Large intestine (tissue), 3 donors: ENCODE data around the gene ADGRE2. TPM values are rescaled to one million over a fixed set of nuclear protein-coding genes. Genes with fewer than 3 reads are reported as not detected.
"Not testable (repeated sequence)": the region's sequence is repeated elsewhere in the genome, so short reads cannot be mapped to it uniquely, and the experiment has no call there.

Experiments
- DNase-seq, 2 donors: peaks; one replicate each; pipeline versions ENCODE4 v3.0.0 to v3.0.0-alpha.2; 2013
- H3K27ac ChIP-seq: one replicate; pipeline ENCODE4 v1.5.1; 2013; ENCODE audit warnings: low read length
- H3K27me3 ChIP-seq: 2 replicates; pipeline ENCODE4 v1.6.1; 2013; ENCODE audit warnings: low read length; ENCODE audit not compliant: control insufficient read depth, insufficient read depth
- H3K36me3 ChIP-seq: 2 replicates; pipeline ENCODE4 v1.6.1; 2013; ENCODE audit warnings: low read length; ENCODE audit not compliant: control insufficient read depth, insufficient read depth
- H3K4me1 ChIP-seq: one replicate; pipeline ENCODE4 v1.6.1; 2013; ENCODE audit warnings: low read length; ENCODE audit not compliant: control insufficient read depth, insufficient read depth
- H3K4me3 ChIP-seq: one replicate; pipeline ENCODE4 v1.5.1; 2013; ENCODE audit warnings: low read length
- H3K9me3 ChIP-seq: one replicate; pipeline ENCODE4 v1.6.1; 2013; ENCODE audit warnings: mild to moderate bottlenecking, low read depth, low read length, moderate library complexity; ENCODE audit not compliant: control insufficient read depth
- whole genome bisulfite sequencing: methylation state at CpG from one replicate; pipeline ENCODE4 v1.1.5; 2013; ENCODE audit warnings: low lambda C conversion rate; ENCODE audit not compliant: insufficient coverage; 5-methylcytosine and 5-hydroxymethylcytosine counted together
- polyA plus RNA-seq: library from polyadenylated mRNA; unstranded; fragments of 120-200 nt; gene quantifications from one replicate; pipeline ENCODE4 v1.2.1, GENCODE V29; 2013

The ADGRE2 gene
- polyA plus RNA-seq, 1 donor = 1.2 TPM

DNA sequence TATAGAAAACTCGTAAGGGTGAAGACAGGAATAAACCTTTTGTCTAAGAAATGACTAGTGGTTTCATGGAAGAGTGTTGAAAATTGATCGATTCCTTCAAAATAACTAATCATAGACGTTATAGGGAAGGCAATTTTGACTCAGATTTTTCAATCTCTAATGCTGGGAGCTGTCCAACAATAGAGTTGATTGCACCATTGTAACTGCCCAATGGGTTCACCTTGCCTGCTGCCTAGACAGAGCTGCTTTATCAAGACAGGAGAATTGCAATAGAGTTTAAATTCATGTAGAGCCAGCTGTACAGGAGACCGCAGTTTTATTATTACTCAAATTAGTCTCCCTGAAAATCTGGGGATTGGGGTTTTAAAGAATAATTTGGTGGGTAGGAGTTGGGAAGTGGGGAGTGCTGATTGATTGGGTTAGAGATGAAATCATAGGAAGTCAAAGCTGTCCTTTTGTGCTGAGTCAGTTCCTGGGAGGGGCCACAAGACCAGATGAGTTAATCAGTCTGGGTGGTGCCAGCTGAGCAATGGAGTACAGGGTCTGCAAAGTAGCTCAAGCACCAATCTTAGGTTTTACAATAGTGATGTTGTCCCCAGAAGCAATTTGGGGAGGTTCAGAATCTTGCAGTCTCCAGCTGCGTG lies 16.8 kb upstream of the ADGRE2 start:
- Histone ChIP-seq H3K4me1 (no peaks in the 10 kb centered on the region), H3K27me3 (no peaks in the 10 kb centered on the region), H3K9me3 (no peaks in the 10 kb centered on the region), H3K27ac (no peak overlapping the region), H3K36me3 (no peaks in the 10 kb centered on the region), H3K4me3 (no peak overlapping the region)
- no peak for DNase-seq
- WGBS = no CpG with 5 or more reads among the region's 5 CpGs

DNA sequence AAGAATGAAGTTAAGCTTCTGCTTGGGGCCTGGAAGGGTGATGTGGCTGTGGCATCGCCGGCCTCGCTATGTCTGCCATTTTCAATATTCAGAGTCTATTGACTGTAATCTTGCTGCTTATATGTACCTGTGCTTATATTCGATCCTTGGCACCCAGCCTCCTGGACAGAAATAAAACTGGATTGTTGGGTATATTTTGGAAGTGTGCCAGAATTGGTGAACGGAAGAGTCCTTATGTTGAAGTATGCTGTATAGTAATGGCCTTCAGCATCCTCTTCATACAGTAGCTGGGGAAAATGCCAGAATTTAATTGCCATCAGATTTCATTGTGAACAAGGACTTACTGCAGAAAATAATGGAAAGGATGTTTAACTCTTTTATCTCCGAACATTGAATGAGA lies 13.9 kb upstream of the ADGRE2 start:
- H3K27ac ChIP-seq, H3K36me3 ChIP-seq, DNase-seq, H3K4me1 ChIP-seq, H3K9me3 ChIP-seq, H3K27me3 ChIP-seq, H3K4me3 ChIP-seq: not testable (repeated sequence)
- 100% methylated on average over 1 of the region's 6 CpGs for WGBS

DNA sequence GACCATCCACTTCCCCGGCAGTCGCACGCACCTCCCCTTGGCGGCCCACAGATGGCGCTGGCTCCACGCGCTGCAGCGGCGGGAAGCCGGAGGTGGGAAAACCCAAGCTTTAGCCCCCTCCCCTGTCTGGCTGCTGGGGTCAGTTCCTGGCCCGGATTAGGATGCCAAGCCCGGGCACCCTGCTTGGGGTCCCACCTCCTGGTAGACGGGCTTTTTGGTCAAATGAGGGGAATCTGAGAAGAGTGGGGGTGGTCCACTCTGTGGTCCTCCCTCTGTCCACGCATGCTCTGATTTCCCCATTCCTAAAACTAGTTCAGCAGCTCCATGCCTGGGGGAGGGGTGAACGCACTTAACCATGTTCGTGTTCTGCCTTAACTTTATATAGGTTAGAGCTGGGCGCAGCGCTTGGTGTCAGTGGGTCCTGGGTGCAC lies 8.1 kb upstream of the ADGRE2 start:
- H3K27ac ChIP-seq = no peak overlapping the region
- no peak overlapping the region for H3K4me3 ChIP-seq
- no CpG with 5 or more reads among the region's 18 CpGs for WGBS
- H3K4me1 ChIP-seq = no peaks in the 10 kb centered on the region
- H3K9me3 ChIP-seq = no peaks in the 10 kb centered on the region
- peak in 1 of 2 donors; percentile 3 for DNase-seq
- H3K27me3 ChIP-seq = no peaks in the 10 kb centered on the region
- H3K36me3 ChIP-seq = no peaks in the 10 kb centered on the region

DNA sequence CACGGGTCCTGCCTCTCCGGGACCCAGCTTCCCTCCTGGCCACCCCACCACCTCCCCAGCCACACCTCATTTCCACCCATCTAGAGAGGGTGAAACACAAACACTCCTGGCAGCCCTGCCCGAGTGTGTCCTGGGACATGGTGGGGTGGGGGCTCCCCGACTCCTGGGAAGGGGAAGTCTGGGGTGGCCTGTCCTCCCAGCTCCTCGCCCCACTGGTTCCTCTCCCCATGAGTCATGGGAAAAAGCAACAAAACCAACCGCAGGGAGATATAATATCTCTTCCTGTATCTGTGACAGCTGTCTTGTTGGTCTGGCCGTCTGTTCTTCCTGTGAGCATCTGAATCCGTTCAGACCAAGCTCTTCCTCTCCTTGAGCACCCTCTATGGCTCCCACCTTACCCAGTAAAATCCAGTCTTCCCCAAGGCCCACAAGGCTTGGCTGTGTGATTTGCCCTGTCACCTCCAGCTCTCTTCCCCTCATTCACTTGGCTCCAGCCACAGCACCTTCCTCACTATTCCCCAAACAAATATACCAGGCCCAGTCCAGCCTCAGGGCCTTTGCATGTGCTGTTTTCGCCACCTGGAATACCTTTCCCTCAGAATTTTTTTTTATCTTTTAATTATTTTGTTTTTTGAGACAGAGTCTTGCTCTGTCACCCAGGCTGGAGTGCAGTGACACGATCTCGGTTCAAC lies 6.9 kb upstream of the ADGRE2 start:
- H3K4me3 ChIP-seq, H3K4me1 ChIP-seq, H3K27ac ChIP-seq, H3K9me3 ChIP-seq, H3K27me3 ChIP-seq, H3K36me3 ChIP-seq: not testable (repeated sequence)
- DNase-seq = peak; percentile 10 to 17
- WGBS = 55% methylated on average over 5 of the region's 11 CpGs

DNA sequence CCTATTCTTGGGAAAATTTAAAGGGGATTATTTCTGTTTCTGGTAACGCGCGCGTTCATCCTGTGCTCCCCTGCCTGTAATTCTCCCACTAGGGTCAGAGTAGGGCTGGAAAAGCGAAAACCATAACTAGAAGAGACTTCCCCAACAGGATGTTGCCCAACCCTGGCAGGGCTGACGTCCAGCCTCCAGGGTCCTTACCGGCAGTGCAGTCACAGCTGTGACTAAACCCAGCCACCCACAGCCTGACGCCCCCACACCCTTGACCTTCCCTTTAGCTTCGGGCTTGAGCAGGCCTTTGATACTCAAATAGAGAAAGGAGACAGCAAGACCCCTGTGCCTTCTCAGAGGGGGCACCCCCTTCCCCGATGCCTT lies 6.4 kb upstream of the ADGRE2 start:
- not testable (repeated sequence) for H3K4me3 ChIP-seq, DNase-seq, H3K27ac ChIP-seq, H3K36me3 ChIP-seq, H3K27me3 ChIP-seq, H3K4me1 ChIP-seq, H3K9me3 ChIP-seq
- WGBS = no CpG with 5 or more reads among the region's 10 CpGs

- H3K36me3 ChIP-seq, H3K27ac ChIP-seq, H3K4me3 ChIP-seq, H3K4me1 ChIP-seq, DNase-seq, H3K27me3 ChIP-seq, H3K9me3 ChIP-seq: not testable (repeated sequence)
- WGBS = 71% methylated on average over 1 of the region's 8 CpGs
These were observed 5.1 kb upstream of the ADGRE2 start for GRCh38 chr19:14783410-14783998.

DNA sequence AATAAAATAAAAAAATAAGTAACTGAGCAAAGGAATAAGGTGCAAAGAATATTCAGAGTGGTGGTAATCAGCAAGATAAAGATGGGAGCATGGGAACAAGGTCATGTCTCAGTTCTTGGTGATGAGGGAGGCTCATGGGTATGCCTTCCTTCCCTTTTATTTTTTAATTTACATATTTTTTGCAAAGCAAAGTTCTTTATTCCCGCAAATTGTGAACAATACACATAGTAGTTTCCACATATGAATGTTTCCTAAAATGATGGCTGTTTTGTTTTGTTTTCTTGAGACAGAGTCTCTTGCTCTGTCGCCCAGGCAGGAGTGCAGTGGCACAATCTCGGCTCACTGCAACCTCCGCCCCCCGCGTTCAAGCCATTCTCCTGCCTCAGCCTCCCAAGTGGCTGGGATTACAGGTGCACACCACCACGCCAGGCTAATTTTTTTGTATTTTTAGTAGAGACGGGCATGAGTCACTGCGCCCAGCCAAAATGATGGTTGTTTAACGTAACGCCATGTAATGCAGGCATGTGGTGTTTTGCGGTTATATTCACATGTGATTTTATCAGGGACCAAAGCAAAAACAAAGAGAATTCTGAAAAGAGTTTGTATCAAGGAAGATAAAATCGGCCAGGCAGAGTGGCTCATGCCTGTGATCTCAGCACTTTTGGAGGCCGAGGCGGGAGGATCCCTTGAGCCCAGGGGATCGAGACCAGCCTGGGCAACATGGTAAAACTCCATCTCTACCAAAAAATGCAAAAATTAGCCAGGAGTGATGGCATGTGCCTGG lies 4.5 kb upstream of the ADGRE2 start:
- WGBS = 93% methylated on average over 2 of the region's 16 CpGs
- H3K27ac ChIP-seq = no peak overlapping the region
- no peaks in the 10 kb centered on the region for H3K27me3 ChIP-seq
- no peak for DNase-seq
- H3K36me3 ChIP-seq = no peaks in the 10 kb centered on the region
- no peaks in the 10 kb centered on the region for H3K9me3 ChIP-seq
- H3K4me3 ChIP-seq = no peak overlapping the region
- no peaks in the 10 kb centered on the region for H3K4me1 ChIP-seq

DNA sequence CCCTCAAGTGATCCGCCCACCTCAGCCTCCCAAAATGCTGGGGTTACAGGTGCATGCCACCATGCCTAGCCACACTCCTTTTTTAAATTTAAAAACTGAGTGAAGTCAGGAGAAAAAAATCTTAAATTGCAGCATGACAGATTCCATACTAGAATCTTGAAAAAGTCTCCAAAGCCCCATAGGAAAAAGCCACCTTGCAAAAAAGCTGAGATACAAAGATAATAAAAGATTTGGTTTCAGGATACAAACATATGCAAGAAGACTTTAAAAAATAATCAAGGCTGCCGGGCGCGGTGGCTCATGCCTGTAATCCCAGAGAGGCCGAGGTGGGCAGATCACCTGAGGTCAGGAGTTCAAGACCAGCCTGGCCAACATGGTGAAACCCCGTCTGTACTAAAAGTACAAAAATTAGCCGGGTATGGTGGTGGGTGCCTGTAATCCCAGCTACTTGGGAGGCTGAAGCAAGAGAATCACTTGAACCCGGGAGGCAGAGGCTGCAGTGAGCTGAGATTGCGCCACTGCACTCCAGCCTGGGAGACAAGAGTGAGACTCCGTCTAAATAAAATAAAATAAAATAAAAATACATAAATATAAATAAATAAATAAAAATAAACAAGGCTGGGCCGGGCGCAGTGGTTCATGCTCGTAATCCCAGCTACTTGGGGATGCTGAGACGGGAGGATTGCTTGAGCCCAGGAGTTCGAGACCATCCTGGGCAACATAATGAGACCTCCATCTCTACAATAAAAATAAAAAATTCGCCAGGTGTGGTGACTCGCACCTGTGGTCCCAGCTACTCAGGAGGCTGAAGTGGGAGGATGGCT lies 3.6 kb upstream of the ADGRE2 start:
- H3K4me1 ChIP-seq, DNase-seq, H3K4me3 ChIP-seq, H3K27me3 ChIP-seq, H3K9me3 ChIP-seq, H3K27ac ChIP-seq, H3K36me3 ChIP-seq: not testable (repeated sequence)
- WGBS = 100% methylated on average over 1 of the region's 17 CpGs

DNA sequence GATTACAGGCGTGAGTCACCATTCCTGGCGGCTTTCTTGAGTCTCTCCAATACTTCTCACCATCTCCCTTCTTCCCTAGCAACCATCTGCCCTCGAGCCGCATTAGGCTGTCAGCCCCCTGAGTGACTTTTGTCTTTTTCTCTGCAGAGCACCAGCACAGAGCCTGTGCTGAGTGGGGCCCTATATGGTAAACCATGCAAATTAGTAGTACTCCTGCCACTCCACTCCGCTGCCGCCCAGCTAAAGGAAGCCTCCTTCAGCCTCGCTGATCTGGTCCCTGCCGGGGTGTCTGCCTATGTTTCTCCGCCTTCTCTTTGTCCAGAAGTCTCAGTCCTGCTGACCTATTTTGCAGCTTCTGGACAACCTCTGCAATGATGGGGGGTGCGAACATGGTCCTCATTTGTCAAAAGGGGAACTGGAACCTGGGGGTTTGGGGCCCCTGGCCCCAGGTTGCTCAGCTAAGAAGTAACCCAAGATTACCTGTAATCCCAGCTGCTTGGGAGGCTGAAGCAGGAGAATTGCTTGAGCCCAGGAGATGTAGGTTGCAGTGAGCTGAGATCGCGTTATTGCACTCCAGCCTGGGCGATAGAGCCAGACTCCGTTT lies 2.4 kb upstream of the ADGRE2 start:
- H3K27me3 ChIP-seq = peaks cover 14% of the 10 kb centered on the region
- not testable (repeated sequence) for H3K4me1 ChIP-seq, H3K9me3 ChIP-seq, H3K27ac ChIP-seq, H3K36me3 ChIP-seq, DNase-seq, H3K4me3 ChIP-seq
- no CpG with 5 or more reads among the region's 14 CpGs for WGBS
